Mesenchymal stem cell (in vitro differentiated cells and primary cell): ENCODE measurements around the gene WDR62.

ENCODE experiments used
- DNase-seq: peaks from one replicate; pipeline ENCODE4 v3.0.0-alpha.2; 2013
- H2AFZ ChIP-seq: one replicate; pipeline ENCODE4 v1.6.1; 2013; ENCODE audit warnings: low read depth, mild to moderate bottlenecking, control low read depth, inconsistent platforms, low read length, moderate library complexity
- H2AK5ac ChIP-seq: 2 replicates; pipeline ENCODE4 v1.6.1; 2013; ENCODE audit warnings: low read length, moderate library complexity, mild to moderate bottlenecking, inconsistent platforms; ENCODE audit not compliant: severe bottlenecking
- H2BK120ac ChIP-seq: one replicate; pipeline ENCODE4 v1.6.1; 2013; ENCODE audit warnings: low read depth, mild to moderate bottlenecking, inconsistent platforms, low read length, moderate library complexity
- H2BK12ac ChIP-seq, 2 experiments: one replicate each; pipeline ENCODE4 v1.6.1; 2013; ENCODE audit warnings: inconsistent platforms in 2 of 2, low read length in 2 of 2, mild to moderate bottlenecking in 2 of 2, moderate library complexity in 2 of 2, control low read depth in 1 of 2
- H2BK15ac ChIP-seq: one replicate; pipeline ENCODE4 v1.6.1; 2013; ENCODE audit warnings: mild to moderate bottlenecking, low read depth, inconsistent platforms; ENCODE audit not compliant: poor library complexity, severe bottlenecking
- H2BK5ac ChIP-seq: 2 replicates; pipeline ENCODE4 v1.6.1; 2013; ENCODE audit warnings: low read depth, mild to moderate bottlenecking, low read length, control low read depth, inconsistent platforms; ENCODE audit not compliant: poor library complexity, severe bottlenecking
- H3K14ac ChIP-seq, 2 experiments: one replicate each; pipeline ENCODE4 v1.6.1; 2013; ENCODE audit warnings: inconsistent platforms in 2 of 2, low read length in 2 of 2, control low read depth in 1 of 2, mild to moderate bottlenecking in 1 of 2, moderate library complexity in 1 of 2
- H3K18ac ChIP-seq, 2 experiments: one replicate each; pipeline ENCODE4 v1.6.1; 2013; ENCODE audit warnings: inconsistent platforms in 2 of 2, low read length in 2 of 2, control low read depth in 1 of 2, low read depth in 1 of 2, mild to moderate bottlenecking in 1 of 2
- H3K23ac ChIP-seq, 2 experiments: one replicate each; pipeline ENCODE4 v1.6.1; 2013; ENCODE audit warnings: inconsistent platforms in 2 of 2, low read length in 2 of 2, mild to moderate bottlenecking in 2 of 2, moderate library complexity in 2 of 2, control low read depth in 1 of 2
- H3K27ac ChIP-seq: 2 replicates; pipeline ENCODE4 v1.5.1; 2013; ENCODE audit warnings: mild to moderate bottlenecking, moderate library complexity, low read length, control low read depth, inconsistent platforms; ENCODE audit not compliant: poor library complexity, severe bottlenecking
- H3K27me3 ChIP-seq, 2 experiments: 2 replicates each; pipeline versions ENCODE4 v1.6.1 to v1.7.0; 2013; ENCODE audit warnings: low read length in 2 of 2, mild to moderate bottlenecking in 2 of 2, moderate library complexity in 2 of 2, control low read depth in 1 of 2, inconsistent platforms in 1 of 2; ENCODE audit not compliant: control insufficient read depth in 1 of 2, insufficient read depth in 1 of 2
- H3K36me3 ChIP-seq, 2 experiments: 2 replicates each; pipeline versions ENCODE4 v1.6.1 to v1.7.0; 2013; ENCODE audit warnings: low read length in 2 of 2, control low read depth in 1 of 2, inconsistent platforms in 1 of 2, low read depth in 1 of 2, mild to moderate bottlenecking in 1 of 2; ENCODE audit not compliant: insufficient read depth in 2 of 2, control insufficient read depth in 1 of 2
- H3K4ac ChIP-seq, 2 experiments: one replicate each; pipeline ENCODE4 v1.6.1; 2013; ENCODE audit warnings: inconsistent platforms in 2 of 2, low read length in 2 of 2, mild to moderate bottlenecking in 2 of 2, moderate library complexity in 2 of 2, control low read depth in 1 of 2, low read depth in 1 of 2
- H3K4me1 ChIP-seq: 2 replicates; pipeline ENCODE4 v1.6.1; 2013; ENCODE audit warnings: low read depth, low read length, control low read depth; ENCODE audit not compliant: control insufficient read depth, insufficient read depth
- H3K4me2 ChIP-seq: 2 replicates; pipeline ENCODE4 v1.6.1; 2013; ENCODE audit warnings: low read length, mild to moderate bottlenecking, inconsistent platforms; ENCODE audit not compliant: poor library complexity, severe bottlenecking
- H3K4me3 ChIP-seq, 2 experiments: 2 replicates each; pipeline versions ENCODE4 v1.5.1 to v1.7.0; 2013; ENCODE audit warnings: low read length in 2 of 2, mild to moderate bottlenecking in 2 of 2, control low read depth in 1 of 2, low read depth in 1 of 2; ENCODE audit not compliant: insufficient read depth in 1 of 2
- H3K79me1 ChIP-seq: replicated peaks from 2 replicates; pipeline ENCODE4 v1.6.1; 2013; ENCODE audit warnings: mild to moderate bottlenecking, control low read depth, low read length, inconsistent platforms; ENCODE audit not compliant: poor library complexity, severe bottlenecking
- H3K9ac ChIP-seq: 2 replicates; pipeline ENCODE4 v1.7.0; 2013; ENCODE audit warnings: mild to moderate bottlenecking, low read length, moderate library complexity
- H3K9me3 ChIP-seq: 2 replicates; pipeline ENCODE4 v1.7.0; 2013; ENCODE audit warnings: mild to moderate bottlenecking, low read length; ENCODE audit not compliant: control insufficient read depth
- H4K8ac ChIP-seq: one replicate; pipeline ENCODE4 v1.6.1; 2013; ENCODE audit warnings: inconsistent platforms, mild to moderate bottlenecking, low read length, moderate library complexity
- H4K91ac ChIP-seq: one replicate; pipeline ENCODE4 v1.6.1; 2013; ENCODE audit warnings: mild to moderate bottlenecking, low read length, inconsistent platforms
- WGBS: methylation state at CpG from one replicate; pipeline ENCODE4 v1.1.7; 2013; ENCODE audit warnings: mixed read lengths; 5-methylcytosine and 5-hydroxymethylcytosine counted together

The WDR62 gene

GRCh38 chr19:36106991-36107390 is 52.3 kb downstream of the WDR62 start:
- no peak overlapping the region for H3K4me3 ChIP-seq
- DNase-seq, result no peak

GRCh38 chr19:36108684-36109083 is 54.0 kb downstream of the WDR62 start:
- WGBS, result 85% methylated on average over 3 of the region's 3 CpGs

More at GRCh38 chr19:36106991-36107390, 52.3 kb downstream of the WDR62 start:
- WGBS, result 97% methylated on average over 5 of the region's 5 CpGs
- Histone ChIP-seq H3K18ac (no peak overlapping the region), H2BK5ac (no peak overlapping the region), H4K91ac (no peak overlapping the region), H2BK15ac (no peak overlapping the region), H3K4me1 (peaks cover 7% of the 10 kb centered on the region), H2AFZ (no peak overlapping the region), H3K36me3 (peaks cover 12 to 62% of the 10 kb centered on the region in 2 experiments), H2BK120ac (no peak overlapping the region), H3K9ac (no peak overlapping the region), H3K14ac (no peak overlapping the region), H3K4ac (no peak overlapping the region), H2AK5ac (no peak overlapping the region), H3K23ac (no peak overlapping the region), H3K27ac (no peak overlapping the region), H3K79me1 (no peaks in the 10 kb centered on the region), H3K9me3 (no peaks in the 10 kb centered on the region), H2BK12ac (no peak overlapping the region), H3K27me3 (no peaks in the 10 kb centered on the region), H3K4me2 (no peak overlapping the region), H4K8ac (no peak overlapping the region)

GRCh38 chr19:36110487-36111199 is 55.9 kb downstream of the WDR62 start, which contains the start of gene OVOL3:
Gene OVOL3 (plus strand): TSS chr19:36111143. CDS start chr19:36111203, 60 bp downstream.
- no peak within 1 kb of the TSS for H3K27ac ChIP-seq
- no peak within 1 kb of the TSS for H3K4me2 ChIP-seq
- no peak within 1 kb of the TSS for H4K91ac ChIP-seq
- WGBS, result 54% methylated on average over 1 of the region's 1 CpG
- H3K9ac ChIP-seq, result no peak within 1 kb of the TSS
- H3K4me3 ChIP-seq, result no peak within 1 kb of the TSS
- H3K27me3 ChIP-seq, result no peaks in the 10 kb centered on the region
- no peak within 1 kb of the TSS for H4K8ac ChIP-seq
- H3K18ac ChIP-seq, result no peak within 1 kb of the TSS
- H2BK120ac ChIP-seq, result no peak within 1 kb of the TSS
- H3K4ac ChIP-seq, result no peak within 1 kb of the TSS
- no peak within 1 kb of the TSS for H2AK5ac ChIP-seq
- no peak for DNase-seq
- H3K9me3 ChIP-seq, result no peaks in the 10 kb centered on the region
- H3K36me3 ChIP-seq, result peaks cover 28 to 43% of the 10 kb centered on the region in 2 experiments
- no peak within 1 kb of the TSS for H3K14ac ChIP-seq
- H3K23ac ChIP-seq, result no peak within 1 kb of the TSS
- H3K79me1 ChIP-seq, result peaks cover 16% of the 10 kb centered on the region
- H2AFZ ChIP-seq, result no peak within 1 kb of the TSS
- peaks cover 12% of the 10 kb centered on the region for H3K4me1 ChIP-seq
- H2BK12ac ChIP-seq, result no peak within 1 kb of the TSS
- no peak within 1 kb of the TSS for H2BK5ac ChIP-seq
- H2BK15ac ChIP-seq, result peak within 1 kb of the TSS; percentile 1

More at GRCh38 chr19:36108684-36109083, 54.0 kb downstream of the WDR62 start:
- no peak for DNase-seq
- H2BK15ac ChIP-seq, result no peak overlapping the region
- H3K36me3 ChIP-seq, result peaks cover 28 to 58% of the 10 kb centered on the region in 2 experiments
- no peak overlapping the region for H3K4me2 ChIP-seq
- H4K8ac ChIP-seq, result no peak overlapping the region
- H3K23ac ChIP-seq, result no peak overlapping the region
- no peak overlapping the region for H3K4ac ChIP-seq
- H3K79me1 ChIP-seq, result peaks cover 7% of the 10 kb centered on the region
- H3K27me3 ChIP-seq, result no peaks in the 10 kb centered on the region
- peaks cover 15% of the 10 kb centered on the region for H3K4me1 ChIP-seq
- H2BK5ac ChIP-seq, result no peak overlapping the region
- no peak overlapping the region for H3K9ac ChIP-seq
- no peak overlapping the region for H2BK120ac ChIP-seq
- H4K91ac ChIP-seq, result no peak overlapping the region
- no peak overlapping the region for H2BK12ac ChIP-seq
- H3K4me3 ChIP-seq, result no peak overlapping the region
- H2AFZ ChIP-seq, result no peak overlapping the region
- H2AK5ac ChIP-seq, result no peak overlapping the region
- H3K27ac ChIP-seq, result no peak overlapping the region
- no peak overlapping the region for H3K14ac ChIP-seq
- H3K9me3 ChIP-seq, result no peaks in the 10 kb centered on the region
- H3K18ac ChIP-seq, result no peak overlapping the region

GRCh38 chr19:36111200-36111539 is 56.5 kb downstream of the WDR62 start:
- Histone ChIP-seq H3K79me1 (peaks cover 19% of the 10 kb centered on the region), H2AK5ac (no peak overlapping the region), H3K14ac (no peak overlapping the region), H2AFZ (no peak overlapping the region), H3K27ac (no peak overlapping the region), H3K4ac (no peak overlapping the region), H3K36me3 (peaks cover 28 to 39% of the 10 kb centered on the region in 2 experiments), H3K18ac (no peak overlapping the region), H2BK120ac (no peak overlapping the region), H3K9me3 (no peaks in the 10 kb centered on the region), H3K4me3 (no peak overlapping the region), H3K4me2 (no peak overlapping the region), H2BK5ac (no peak overlapping the region), H3K27me3 (no peaks in the 10 kb centered on the region), H3K4me1 (peaks cover 16% of the 10 kb centered on the region), H4K8ac (no peak overlapping the region), H3K9ac (no peak overlapping the region), H2BK15ac (peak overlapping the region; percentile 1), H4K91ac (no peak overlapping the region), H3K23ac (no peak overlapping the region), H2BK12ac (no peak overlapping the region)
- no peak for DNase-seq
- 92% methylated on average over 13 of the region's 13 CpGs for WGBS
